Measurements from ENCODE around the gene BAZ2B.

BAZ2B gene

DNA sequence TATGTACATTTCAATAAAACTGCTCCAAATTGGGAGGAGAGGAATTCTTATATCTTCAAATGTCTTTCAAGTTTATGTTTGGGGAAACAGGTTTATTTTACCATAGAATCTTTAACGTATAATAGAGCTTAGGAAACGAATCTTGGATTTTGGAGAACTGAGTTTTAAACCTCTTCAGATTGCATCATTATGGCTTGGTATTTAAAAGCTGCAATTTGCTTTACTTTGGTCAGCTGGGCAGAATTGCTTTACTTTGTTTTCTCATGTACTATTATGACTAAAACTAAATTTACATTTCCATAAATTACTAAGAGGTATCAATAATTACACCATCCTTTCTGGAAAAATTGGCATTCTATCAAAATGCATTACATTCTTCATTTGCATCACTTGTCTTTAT lies 54.6 kb downstream of the BAZ2B start:
- H3K4me3 ChIP-seq (ENCODE audit: low read depth, low read length): no peak overlapping the region
- TF ChIP-seq, protein P1, sequence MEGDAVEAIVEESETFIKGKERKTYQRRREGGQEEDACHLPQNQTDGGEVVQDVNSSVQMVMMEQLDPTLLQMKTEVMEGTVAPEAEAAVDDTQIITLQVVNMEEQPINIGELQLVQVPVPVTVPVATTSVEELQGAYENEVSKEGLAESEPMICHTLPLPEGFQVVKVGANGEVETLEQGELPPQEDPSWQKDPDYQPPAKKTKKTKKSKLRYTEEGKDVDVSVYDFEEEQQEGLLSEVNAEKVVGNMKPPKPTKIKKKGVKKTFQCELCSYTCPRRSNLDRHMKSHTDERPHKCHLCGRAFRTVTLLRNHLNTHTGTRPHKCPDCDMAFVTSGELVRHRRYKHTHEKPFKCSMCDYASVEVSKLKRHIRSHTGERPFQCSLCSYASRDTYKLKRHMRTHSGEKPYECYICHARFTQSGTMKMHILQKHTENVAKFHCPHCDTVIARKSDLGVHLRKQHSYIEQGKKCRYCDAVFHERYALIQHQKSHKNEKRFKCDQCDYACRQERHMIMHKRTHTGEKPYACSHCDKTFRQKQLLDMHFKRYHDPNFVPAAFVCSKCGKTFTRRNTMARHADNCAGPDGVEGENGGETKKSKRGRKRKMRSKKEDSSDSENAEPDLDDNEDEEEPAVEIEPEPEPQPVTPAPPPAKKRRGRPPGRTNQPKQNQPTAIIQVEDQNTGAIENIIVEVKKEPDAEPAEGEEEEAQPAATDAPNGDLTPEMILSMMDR (IDR thresholded peaks at IDR 0.05; ENCODE audit: borderline replicate concordance, insufficient read depth, low read depth, low read length): no peak

DNA sequence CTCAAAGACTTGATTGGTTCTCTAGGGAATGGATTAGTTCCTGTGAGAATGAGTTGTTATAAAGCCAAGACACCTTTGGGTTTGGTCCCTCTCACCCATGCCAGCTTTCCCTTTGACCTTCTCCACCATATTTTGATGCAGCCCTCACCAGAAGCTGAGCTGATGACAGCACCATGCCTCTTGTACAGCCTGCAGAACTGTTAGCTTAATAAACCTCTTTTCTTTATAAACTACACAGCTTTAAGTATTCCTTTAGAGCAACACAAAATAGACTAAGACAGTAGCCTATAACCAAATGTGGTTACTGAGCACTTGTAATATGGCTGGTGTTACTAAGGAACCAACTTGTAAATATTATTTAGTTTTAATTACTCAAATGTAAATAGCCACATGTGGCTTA lies 55.1 kb downstream of the BAZ2B start:
- no peak overlapping the region for H3K4me3 ChIP-seq (ENCODE audit: low read depth, low read length)
- TF ChIP-seq, protein P1 (IDR thresholded peaks at IDR 0.05; ENCODE audit: borderline replicate concordance, insufficient read depth, low read depth, low read length): no peak

DNA sequence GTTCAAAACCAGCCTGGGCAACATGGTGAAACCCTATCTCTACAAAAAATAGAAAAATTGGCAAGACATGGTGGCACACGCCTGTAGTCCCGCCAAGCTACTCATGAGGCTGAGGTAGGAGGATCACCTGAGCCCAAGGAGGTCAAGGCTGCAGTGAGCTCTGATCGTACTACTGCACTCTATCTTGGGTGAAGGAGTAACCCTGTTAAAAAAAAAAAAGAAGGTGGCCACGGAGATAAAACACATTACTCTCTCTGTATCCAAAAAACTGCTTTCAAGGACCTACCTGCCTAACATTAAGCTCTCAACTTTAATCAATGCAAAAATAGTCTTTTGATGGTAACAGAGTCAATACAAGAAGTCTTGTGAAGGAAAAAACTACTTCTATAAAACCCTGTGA lies 57.3 kb downstream of the BAZ2B start:
- TF ChIP-seq, protein P1 (IDR thresholded peaks at IDR 0.05; ENCODE audit: borderline replicate concordance, insufficient read depth, low read depth, low read length): no peak
- no peak overlapping the region for H3K4me3 ChIP-seq (ENCODE audit: low read depth, low read length)

DNA sequence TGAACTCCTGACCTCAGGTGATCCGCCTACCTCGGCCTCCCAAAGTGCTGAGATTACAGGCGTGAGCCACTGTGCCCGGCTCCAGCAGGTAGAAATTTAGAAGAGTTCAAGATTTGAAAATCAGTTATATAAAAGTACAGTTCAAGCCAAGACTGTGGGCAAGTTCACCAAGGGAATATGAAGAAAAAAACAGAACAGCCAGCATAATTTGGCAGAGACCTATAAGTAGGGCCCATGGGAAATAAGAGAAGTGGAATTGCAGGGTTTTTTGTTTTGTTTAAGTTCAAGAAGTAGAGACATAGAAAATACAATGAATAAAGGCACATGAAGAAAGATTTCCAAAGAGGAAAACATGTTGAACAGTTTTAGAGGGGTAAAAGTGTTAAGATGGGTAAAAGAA lies 57.9 kb downstream of the BAZ2B start:
- TF ChIP-seq, protein P1 (IDR thresholded peaks at IDR 0.05; ENCODE audit: borderline replicate concordance, insufficient read depth, low read depth, low read length): no peak
- H3K4me3 ChIP-seq (ENCODE audit: low read depth, low read length): no peak overlapping the region

DNA sequence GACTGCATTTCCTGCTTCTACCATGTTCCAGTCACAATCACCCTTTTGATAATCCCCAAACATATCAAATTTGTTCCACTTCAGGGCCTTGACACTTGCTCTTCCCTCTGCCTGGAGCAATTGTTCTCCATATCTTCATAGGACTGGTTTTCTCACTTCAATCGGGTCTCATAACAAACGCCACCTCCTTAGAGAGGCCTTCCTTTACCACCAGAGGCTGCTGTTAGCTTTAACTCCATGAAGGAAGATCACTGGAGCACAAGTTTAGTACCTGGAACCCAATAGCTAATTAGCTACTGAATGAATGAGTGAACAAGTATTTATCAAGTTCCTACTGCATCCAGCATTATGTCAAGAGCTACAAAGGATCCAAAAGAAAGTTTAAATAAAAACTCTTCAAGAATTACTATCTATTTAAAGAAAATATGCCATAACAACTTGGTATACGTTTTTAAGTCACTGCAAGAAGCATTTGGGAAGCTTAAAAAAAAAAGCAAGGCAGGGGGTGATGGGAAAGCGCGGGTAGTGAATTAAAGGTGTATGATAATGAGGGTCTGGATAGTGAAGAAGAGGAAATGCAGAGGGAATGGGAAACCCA lies 58.8 kb downstream of the BAZ2B start:
- no peak overlapping the region for H3K4me3 ChIP-seq (ENCODE audit: low read depth, low read length)
- TF ChIP-seq, protein P1 (IDR thresholded peaks at IDR 0.05; ENCODE audit: borderline replicate concordance, insufficient read depth, low read depth, low read length): peak; percentile 25; the same call in 1 of the 2 replicates

DNA sequence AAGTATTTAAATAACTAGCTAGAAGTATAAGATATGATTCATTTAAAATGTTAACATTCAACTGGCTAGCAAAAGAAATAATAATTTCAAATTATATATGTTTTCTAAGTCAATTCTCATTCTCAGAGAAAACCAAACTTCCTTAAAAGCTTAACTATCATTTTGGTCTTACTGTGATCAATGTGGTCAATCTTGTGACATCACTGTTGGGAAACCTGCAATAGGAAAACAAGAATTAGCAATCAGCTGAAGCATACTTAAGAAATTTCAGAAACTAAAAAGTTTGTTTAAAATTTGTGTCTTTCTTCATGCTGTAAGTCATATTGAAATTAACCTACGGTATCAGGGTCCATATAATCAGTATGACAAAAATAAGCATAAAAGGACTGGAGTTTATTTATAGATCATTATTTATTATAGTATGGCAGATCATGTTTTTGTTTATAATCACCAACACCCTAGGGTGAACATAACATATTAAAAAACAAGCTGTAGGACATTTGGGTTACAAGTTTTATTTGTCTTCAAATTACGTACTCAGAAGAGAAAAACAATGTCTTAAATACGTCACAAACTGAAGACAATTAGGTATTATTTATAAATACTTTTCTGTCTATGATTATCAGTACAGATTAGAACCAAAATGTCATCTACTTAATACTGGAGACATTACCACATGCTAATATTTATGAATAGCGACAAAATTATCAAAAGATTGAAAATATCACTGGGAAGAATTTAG lies 60.5 kb downstream of the BAZ2B start:
- H3K4me3 ChIP-seq (ENCODE audit: low read depth, low read length): no peak overlapping the region
- TF ChIP-seq, protein P1 (IDR thresholded peaks at IDR 0.05; ENCODE audit: borderline replicate concordance, insufficient read depth, low read depth, low read length): no peak

DNA sequence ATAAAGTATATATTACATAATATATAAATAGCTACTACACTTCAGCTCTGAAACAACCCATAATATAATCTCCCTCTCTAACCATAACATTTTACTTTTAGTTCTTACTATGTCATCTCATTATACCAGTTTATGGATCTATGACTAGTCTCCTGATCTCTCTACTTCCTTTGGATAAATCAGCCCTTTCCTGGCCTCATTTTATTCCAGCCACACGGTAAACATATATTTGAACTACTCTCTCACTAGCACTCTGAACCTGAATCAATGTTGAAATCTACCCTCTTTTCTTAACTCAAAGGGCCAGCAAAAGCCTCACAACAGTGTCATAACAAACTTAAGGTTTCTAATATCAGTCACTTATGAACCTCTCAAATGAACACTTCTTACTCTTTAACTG lies 62.6 kb downstream of the BAZ2B start:
- H3K4me3 ChIP-seq (ENCODE audit: low read depth, low read length): no peak overlapping the region
- TF ChIP-seq, protein P1 (IDR thresholded peaks at IDR 0.05; ENCODE audit: borderline replicate concordance, insufficient read depth, low read depth, low read length): no peak
